Spleen (tissue), 7 donors: ENCODE results near the gene MSGN1.

ENCODE experiments used
- POLR2A ChIP-seq, 3 donors: fragments of 450-650 bp; IDR thresholded peaks; one replicate each; pipeline ENCODE4 v1.5.1; 2017; ENCODE audit warnings: antibody characterized with exemption in 3 of 3, mild to moderate bottlenecking in 1 of 3
- TF ChIP-seq, protein P1 (sequence below), 11 experiments: fragments of 200-600 bp in 7 of 11; fragments of 450-650 bp in 4 of 11; sonication (generic) in 4 of 11; IDR thresholded peaks in 8 of 11; conservative IDR thresholded peaks in 3 of 11; 1 replicate in 7 of 11; 2 replicates in 4 of 11; pipeline versions ENCODE4 v1.4.0 to v1.8.0; 2016 to 2021; ENCODE audit warnings: antibody characterized with exemption in 11 of 11, inconsistent platforms in 4 of 11, mild to moderate bottlenecking in 1 of 11
- donor health status: DM: no; HTN: no; CAD: no; lungs with moderate emphysema.
- donor health status: DM: no; HTN: no; CAD: no.
- donor health status: DM: no; HTN: no; CAD: no.

DNA sequence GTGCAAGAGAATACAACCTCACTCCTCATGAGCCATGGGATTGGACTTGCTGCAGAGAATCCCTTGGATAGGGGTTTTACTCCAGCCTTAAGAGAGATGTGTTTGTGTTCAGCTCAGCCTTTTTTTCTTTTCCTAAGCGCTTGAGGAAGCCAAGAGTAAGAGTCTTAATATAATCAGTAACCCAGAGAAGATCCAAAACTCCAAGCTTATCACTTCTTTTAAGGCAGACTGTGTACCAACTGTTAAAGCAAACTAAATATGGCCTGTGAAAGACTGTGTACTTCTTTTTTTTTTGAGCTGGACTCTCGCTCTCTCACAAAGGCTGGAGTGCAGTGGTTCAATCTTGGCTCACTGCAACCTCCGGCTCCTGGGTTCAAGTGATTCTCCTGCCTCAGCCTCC lies 30.4 kb downstream of the MSGN1 start:
- TF ChIP-seq, protein P1, sequence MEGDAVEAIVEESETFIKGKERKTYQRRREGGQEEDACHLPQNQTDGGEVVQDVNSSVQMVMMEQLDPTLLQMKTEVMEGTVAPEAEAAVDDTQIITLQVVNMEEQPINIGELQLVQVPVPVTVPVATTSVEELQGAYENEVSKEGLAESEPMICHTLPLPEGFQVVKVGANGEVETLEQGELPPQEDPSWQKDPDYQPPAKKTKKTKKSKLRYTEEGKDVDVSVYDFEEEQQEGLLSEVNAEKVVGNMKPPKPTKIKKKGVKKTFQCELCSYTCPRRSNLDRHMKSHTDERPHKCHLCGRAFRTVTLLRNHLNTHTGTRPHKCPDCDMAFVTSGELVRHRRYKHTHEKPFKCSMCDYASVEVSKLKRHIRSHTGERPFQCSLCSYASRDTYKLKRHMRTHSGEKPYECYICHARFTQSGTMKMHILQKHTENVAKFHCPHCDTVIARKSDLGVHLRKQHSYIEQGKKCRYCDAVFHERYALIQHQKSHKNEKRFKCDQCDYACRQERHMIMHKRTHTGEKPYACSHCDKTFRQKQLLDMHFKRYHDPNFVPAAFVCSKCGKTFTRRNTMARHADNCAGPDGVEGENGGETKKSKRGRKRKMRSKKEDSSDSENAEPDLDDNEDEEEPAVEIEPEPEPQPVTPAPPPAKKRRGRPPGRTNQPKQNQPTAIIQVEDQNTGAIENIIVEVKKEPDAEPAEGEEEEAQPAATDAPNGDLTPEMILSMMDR (IDR thresholded peaks at IDR 0.05 in 8 of 11, conservative IDR thresholded peaks at IDR 0.05 in 3 of 11), result no peak
- TF ChIP-seq POLR2A (IDR thresholded peaks at IDR 0.05), result no peak
